Measurements from ENCODE around the gene NCBP2.

Gene NCBP2

DNA sequence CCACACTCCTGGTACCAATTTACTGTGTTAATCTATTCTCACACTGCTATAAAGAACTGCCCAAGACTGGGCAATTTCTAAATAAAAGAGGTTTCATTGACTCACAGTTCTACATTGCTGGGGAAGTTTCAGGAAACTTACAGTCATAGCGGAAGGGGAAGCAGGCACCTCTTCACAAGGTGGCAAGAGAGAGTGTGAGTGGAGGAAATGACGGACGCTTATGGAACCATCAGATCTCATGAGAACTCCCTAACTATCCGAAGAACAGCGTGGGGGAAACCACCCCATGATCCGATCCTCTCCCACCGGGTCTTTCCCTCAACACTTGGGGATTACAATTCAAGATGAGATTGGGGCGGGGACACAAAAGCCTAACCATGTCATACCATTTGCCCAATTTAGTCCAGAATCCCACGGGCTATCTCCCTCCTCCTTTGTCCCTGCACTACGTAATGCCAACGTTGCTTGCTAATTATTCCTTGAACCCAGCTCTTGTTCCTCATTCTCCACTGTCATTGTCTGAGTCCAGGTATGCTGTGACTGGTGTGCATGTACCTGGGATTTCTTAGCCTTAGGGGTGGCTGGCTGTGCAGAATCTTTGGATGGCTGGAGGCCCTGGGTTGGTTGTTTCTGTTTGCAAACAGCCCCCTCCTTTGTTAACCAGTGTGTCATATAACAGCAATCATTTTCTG is 22.9 kb upstream of the NCBP2 start:
- no peak for DNase-seq (ENCODE audit: low spot score)
- TF ChIP-seq, protein P1, sequence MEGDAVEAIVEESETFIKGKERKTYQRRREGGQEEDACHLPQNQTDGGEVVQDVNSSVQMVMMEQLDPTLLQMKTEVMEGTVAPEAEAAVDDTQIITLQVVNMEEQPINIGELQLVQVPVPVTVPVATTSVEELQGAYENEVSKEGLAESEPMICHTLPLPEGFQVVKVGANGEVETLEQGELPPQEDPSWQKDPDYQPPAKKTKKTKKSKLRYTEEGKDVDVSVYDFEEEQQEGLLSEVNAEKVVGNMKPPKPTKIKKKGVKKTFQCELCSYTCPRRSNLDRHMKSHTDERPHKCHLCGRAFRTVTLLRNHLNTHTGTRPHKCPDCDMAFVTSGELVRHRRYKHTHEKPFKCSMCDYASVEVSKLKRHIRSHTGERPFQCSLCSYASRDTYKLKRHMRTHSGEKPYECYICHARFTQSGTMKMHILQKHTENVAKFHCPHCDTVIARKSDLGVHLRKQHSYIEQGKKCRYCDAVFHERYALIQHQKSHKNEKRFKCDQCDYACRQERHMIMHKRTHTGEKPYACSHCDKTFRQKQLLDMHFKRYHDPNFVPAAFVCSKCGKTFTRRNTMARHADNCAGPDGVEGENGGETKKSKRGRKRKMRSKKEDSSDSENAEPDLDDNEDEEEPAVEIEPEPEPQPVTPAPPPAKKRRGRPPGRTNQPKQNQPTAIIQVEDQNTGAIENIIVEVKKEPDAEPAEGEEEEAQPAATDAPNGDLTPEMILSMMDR (IDR thresholded peaks at IDR 0.05; ENCODE audit: borderline replicate concordance, control extremely low read depth, extremely low read depth, insufficient read depth, missing control alignments): no peak
- in situ Hi-C loops (cut with MboI; ENCODE audit: low sequenced_read_pairs, unreplicated experiment): no loop called here

DNA sequence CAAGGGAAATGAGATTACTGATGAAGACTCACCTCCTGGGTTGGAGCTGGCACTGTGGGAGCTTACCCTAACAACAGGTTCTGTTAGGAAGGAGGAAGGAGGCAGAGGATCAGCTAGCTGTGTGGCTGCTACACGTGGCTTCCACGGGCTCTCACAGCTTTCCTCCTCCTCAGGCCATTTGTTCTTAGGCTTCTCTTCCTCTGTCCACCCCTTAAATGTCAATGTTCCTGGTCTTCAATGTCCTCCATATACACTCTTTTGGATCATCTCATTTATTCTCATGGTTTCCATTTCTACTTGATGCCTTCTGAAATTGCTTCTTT is 21.3 kb upstream of the NCBP2 start:
- TF ChIP-seq, protein P1 (IDR thresholded peaks at IDR 0.05; ENCODE audit: borderline replicate concordance, control extremely low read depth, extremely low read depth, insufficient read depth, missing control alignments): no peak
- in situ Hi-C loops (cut with MboI; ENCODE audit: low sequenced_read_pairs, unreplicated experiment): no loop called here

DNA sequence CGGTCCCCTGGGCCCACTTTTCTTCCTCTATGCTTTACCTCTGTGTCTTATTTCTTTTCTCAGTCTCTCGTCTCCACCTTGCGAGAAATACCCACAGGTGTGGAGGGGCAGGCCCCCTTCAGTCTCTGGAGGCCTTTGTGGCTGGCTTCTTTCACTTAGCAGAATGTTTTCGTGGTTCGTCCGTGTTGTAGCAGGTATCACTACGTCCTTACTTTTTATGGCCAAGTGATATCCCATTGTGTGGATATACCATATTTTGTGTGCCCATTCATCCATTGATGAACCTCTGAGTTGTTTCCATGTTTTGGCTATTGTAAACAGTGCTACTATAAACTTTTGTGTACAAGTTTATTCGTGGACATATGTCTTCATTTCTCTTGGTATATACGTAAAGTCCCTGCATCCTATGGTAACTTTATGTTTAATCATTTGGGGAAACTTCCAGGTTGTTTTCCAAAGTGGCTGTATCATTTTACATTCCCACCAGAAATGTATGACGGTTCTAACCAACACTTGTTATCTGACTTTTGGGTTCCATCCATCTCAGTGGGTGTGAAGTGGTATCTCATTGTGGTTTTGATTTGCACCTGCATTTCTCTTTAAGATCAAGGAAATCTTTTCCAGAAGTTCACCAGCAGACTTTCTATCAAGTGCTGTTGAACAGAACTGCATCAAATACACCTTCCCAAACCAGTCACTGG is 20.8 kb upstream of the NCBP2 start:
- in situ Hi-C loops (cut with MboI; ENCODE audit: low sequenced_read_pairs, unreplicated experiment): no loop called here
- TF ChIP-seq, protein P1 (IDR thresholded peaks at IDR 0.05; ENCODE audit: borderline replicate concordance, control extremely low read depth, extremely low read depth, insufficient read depth, missing control alignments): no peak

More for the DNA sequence above, 21.3 kb upstream of the NCBP2 start:
- DNase-seq (ENCODE audit: low spot score): no peak

DNA sequence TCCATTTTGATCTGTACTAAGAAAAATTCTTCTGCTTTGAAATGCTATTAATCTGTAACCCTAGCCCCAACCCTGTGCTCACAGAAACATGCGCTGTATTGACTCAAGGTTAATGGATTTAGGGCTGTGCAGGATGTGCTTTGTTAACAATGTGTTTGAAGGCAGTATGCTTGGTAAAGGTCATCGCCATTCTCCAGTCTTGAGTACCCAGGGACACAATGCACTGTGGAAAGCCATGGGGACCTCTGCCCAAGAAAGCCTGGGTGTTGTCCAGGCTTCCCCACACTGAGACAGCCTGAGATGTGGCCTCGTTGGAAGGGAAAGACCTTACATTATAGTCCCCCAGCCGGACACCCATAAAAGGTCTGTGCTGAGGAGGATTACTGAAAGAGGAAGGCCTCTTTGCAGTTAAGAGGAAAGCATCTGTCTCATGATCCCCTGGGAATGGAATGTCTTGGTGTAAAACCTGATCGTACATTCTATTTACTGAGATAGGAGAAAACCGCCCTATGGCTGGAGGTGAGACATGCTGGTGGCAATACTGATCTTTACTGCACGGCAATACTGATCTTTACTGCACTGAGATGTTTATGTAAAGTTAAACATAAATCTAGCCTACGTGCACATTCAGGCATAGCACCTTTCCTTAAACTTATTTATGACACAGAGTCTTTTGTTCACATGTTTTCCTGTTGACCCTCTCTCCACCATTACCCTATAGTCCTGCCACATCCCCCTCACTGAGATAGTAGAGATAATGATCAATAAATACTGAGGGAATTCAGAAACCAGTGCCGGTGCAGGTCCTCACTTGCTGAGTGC is 20.0 kb upstream of the NCBP2 start:
- in situ Hi-C loops (cut with MboI; ENCODE audit: low sequenced_read_pairs, unreplicated experiment): no loop called here

More for the DNA sequence above, 20.8 kb upstream of the NCBP2 start:
- no peak for DNase-seq (ENCODE audit: low spot score)

DNA sequence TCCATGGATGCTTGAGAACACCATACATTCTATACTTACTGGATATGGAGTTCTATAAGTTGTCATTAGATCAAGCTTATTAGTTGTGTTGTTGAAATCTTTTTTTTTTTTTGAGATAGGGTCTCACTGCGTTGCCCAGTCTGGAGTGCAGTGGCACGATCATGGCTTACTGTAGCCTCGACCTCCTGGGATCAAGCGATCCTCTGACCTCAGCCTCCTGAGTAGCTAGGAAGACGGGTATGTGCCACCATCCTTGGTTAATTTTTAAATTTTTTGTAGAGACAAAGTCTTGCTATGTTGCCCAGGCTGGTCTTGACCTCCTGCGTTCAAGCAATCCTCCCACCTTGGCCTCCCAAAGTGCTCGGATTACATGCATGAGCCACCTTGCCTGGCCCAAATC is 12.5 kb upstream of the NCBP2 start:
- TF ChIP-seq, protein P1 (IDR thresholded peaks at IDR 0.05; ENCODE audit: borderline replicate concordance, control extremely low read depth, extremely low read depth, insufficient read depth, missing control alignments): no peak
- in situ Hi-C loops (cut with MboI; ENCODE audit: low sequenced_read_pairs, unreplicated experiment): no loop called here
- DNase-seq (ENCODE audit: low spot score): no peak

More for the DNA sequence above, 20.0 kb upstream of the NCBP2 start:
- TF ChIP-seq, protein P1 (IDR thresholded peaks at IDR 0.05; ENCODE audit: borderline replicate concordance, control extremely low read depth, extremely low read depth, insufficient read depth, missing control alignments): no peak
- no peak for DNase-seq (ENCODE audit: low spot score)

DNA sequence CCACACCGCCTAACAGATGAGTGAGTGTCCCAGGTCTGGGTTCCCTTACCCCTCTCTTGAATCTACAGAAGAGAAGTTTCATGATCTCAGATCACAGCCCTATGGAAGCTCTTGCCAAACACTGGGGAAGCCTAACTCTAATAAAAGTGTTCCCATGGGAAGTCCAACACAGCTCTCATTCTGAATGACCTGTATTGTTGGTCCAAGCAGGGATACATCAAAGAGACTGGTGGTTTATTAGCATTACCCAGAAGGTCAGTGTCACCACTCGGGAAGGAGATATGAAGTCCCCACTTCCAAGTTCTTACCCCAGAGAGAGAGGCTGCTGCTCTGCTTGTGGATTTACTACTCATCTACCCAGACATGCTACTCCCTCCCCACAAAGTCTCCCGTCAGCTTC is 9.0 kb upstream of the NCBP2 start:
- DNase-seq (ENCODE audit: low spot score): no peak
- in situ Hi-C loops (cut with MboI; ENCODE audit: low sequenced_read_pairs, unreplicated experiment): no loop called here
- TF ChIP-seq, protein P1 (IDR thresholded peaks at IDR 0.05; ENCODE audit: borderline replicate concordance, control extremely low read depth, extremely low read depth, insufficient read depth, missing control alignments): no peak
